Measurements from ENCODE around the gene LRRC51. TPM values are rescaled to one million over a fixed set of nuclear protein-coding genes. Genes with fewer than 3 reads are reported as not detected.
A peak's percentile ranks its signal among the peaks of the same experiment; 100 is the strongest.
"Not testable (repeated sequence)": the region's sequence is repeated elsewhere in the genome, so short reads cannot be mapped to it uniquely, and the experiment has no call there.

LRRC51 gene
- total RNA-seq, 1 donor from 2014 or later: 14.8 TPM

DNA sequence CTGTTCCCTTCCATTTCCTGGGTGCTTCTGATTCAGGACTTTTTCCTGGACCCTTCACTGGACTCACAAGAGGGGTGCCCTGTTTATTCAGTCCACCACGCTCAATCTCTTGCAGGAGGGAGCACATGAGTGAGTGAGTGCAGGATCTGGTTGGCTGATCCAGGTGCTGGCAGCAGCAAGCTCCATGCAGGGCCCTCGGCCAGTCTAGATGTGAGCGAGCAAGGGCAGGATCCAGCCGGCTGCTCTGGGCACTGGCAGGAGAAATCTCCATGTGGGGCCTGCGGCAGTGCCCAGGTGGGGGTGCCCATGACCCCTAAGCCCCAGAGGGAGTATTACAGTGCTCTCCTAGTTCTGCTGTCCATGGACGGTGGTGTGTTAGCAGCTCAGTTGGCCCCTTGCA is 43.4 kb downstream of the LRRC51 start:
- Histone ChIP-seq H3K27me3 (ENCODE audit: low read depth) (no peaks in the 10 kb centered on the region), H3K9me3 (no peaks in the 10 kb centered on the region), H3K4me3 (no peak overlapping the region), H3K36me3 (no peaks in the 10 kb centered on the region), H3K27ac (no peak overlapping the region), H3K4me1 (no peaks in the 10 kb centered on the region)
- DNase-seq (no peak), ATAC-seq (peak in 1 of 2 donors; percentile 29)
- TF ChIP-seq, protein P1, sequence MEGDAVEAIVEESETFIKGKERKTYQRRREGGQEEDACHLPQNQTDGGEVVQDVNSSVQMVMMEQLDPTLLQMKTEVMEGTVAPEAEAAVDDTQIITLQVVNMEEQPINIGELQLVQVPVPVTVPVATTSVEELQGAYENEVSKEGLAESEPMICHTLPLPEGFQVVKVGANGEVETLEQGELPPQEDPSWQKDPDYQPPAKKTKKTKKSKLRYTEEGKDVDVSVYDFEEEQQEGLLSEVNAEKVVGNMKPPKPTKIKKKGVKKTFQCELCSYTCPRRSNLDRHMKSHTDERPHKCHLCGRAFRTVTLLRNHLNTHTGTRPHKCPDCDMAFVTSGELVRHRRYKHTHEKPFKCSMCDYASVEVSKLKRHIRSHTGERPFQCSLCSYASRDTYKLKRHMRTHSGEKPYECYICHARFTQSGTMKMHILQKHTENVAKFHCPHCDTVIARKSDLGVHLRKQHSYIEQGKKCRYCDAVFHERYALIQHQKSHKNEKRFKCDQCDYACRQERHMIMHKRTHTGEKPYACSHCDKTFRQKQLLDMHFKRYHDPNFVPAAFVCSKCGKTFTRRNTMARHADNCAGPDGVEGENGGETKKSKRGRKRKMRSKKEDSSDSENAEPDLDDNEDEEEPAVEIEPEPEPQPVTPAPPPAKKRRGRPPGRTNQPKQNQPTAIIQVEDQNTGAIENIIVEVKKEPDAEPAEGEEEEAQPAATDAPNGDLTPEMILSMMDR (IDR thresholded peaks at IDR 0.05): no peak
- intact Hi-C loops (cut with DNase I): no loop called here

DNA sequence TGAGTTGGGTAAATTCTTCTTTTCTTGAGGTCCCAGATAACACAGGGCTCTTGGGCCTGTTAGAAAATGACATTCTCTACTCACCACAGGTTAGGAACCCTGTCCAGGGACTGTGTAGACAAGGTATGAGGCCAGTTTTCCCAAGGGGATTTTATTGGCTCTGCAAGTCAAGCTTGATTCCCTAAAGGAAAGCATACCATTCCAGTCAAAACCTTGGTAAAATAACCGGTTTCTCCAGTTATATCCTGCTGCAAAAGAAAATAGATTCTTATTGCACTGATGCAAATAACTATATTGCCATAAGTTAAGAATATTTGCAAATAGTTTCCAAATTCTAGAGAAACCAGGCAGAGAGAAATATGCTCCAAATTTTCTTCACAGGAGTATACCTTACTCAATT is 45.3 kb downstream of the LRRC51 start:
- no peak for ATAC-seq
- intact Hi-C loops (cut with DNase I): no loop called here

DNA sequence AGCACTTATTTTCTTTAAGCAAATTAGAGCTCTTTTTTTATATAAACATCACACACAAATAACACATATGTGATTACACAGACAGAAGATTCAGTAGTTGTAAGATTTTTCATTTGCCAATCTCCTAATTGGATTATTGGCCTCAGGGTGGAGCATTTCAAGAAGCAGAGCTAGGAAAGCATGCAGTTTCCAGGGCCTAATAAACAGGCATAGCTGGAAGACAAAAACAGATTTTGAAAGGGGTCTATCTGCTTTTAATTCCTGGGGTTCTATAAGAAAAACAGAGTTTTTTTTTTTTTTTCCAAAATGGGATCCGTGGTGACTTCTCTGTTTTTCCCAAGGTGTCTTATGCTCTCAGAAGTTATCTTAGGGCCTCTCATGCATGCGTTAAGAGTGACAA is 47.3 kb downstream of the LRRC51 start:
- Histone ChIP-seq H3K27me3 (ENCODE audit: low read depth) (no peaks in the 10 kb centered on the region), H3K4me1 (no peaks in the 10 kb centered on the region), H3K9me3 (no peaks in the 10 kb centered on the region), H3K4me3 (no peak overlapping the region), H3K27ac (no peak overlapping the region), H3K36me3 (no peaks in the 10 kb centered on the region)
- intact Hi-C loops (cut with DNase I): no loop called here
- ATAC-seq (no peak), DNase-seq (no peak)
- TF ChIP-seq, protein P1 (IDR thresholded peaks at IDR 0.05): no peak

More for the DNA sequence above, 45.3 kb downstream of the LRRC51 start:
- TF ChIP-seq, protein P1 (IDR thresholded peaks at IDR 0.05): no peak
- no peaks in the 10 kb centered on the region for H3K27me3 ChIP-seq (ENCODE audit: low read depth)
- no peak for DNase-seq
- H3K27ac ChIP-seq: no peak overlapping the region
- H3K4me1 ChIP-seq: no peaks in the 10 kb centered on the region
- no peak overlapping the region for H3K4me3 ChIP-seq
- H3K36me3 ChIP-seq: no peaks in the 10 kb centered on the region
- no peaks in the 10 kb centered on the region for H3K9me3 ChIP-seq

DNA sequence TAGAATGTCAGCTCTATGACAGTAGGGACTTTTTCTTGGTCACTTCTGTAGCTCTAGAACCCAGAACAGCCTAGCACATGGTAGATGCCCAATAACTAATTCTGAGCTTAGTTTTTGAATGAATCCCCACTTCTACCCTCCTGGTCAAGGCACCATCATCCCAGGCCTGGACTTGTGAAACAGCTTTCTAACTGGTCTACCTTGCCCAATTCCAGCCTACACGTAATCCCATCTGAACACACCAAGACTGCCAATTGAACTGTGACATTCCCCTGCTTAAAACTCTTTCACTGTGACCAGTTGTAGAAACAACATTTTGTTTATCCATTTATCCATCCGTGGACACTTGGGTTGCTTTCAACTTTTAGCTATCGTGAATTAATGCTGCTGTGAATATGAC is 48.7 kb downstream of the LRRC51 start:
- no peaks in the 10 kb centered on the region for H3K36me3 ChIP-seq
- DNase-seq: no peak
- no peak overlapping the region for H3K4me3 ChIP-seq
- TF ChIP-seq, protein P1 (IDR thresholded peaks at IDR 0.05): no peak
- H3K27ac ChIP-seq: no peak overlapping the region
- no peaks in the 10 kb centered on the region for H3K27me3 ChIP-seq (ENCODE audit: low read depth)
- no peak for ATAC-seq
- no peaks in the 10 kb centered on the region for H3K9me3 ChIP-seq
- intact Hi-C loops (cut with DNase I): no loop called here
- no peaks in the 10 kb centered on the region for H3K4me1 ChIP-seq

DNA sequence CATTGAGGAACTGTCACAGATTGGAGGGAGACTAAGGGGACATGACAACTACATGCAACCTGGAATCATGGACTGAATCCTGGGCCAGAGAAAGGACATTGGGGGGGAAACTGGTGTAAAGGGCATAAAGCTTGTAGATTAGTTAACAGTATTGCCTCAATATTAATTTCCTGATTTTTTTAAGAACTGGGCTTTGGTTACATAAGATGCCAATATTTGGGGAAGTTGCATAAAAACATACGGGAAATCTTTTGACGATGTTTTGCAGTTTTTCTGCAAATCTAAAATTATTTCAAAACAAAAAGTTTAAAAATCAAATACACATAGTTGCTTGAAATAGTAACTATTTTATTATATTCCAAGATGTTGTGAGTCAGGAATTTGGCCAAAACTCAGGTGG is 52.0 kb downstream of the LRRC51 start:
- intact Hi-C loops (cut with DNase I): no loop called here
- H3K27ac ChIP-seq: peak overlapping the region; percentile 13
- TF ChIP-seq, protein P1 (IDR thresholded peaks at IDR 0.05): no peak
- H3K9me3 ChIP-seq: no peaks in the 10 kb centered on the region
- no peaks in the 10 kb centered on the region for H3K36me3 ChIP-seq
- H3K4me1 ChIP-seq: no peaks in the 10 kb centered on the region
- DNase-seq (no peak), ATAC-seq (peak in 1 of 2 donors; percentile 39)
- H3K4me3 ChIP-seq: no peak overlapping the region
- H3K27me3 ChIP-seq (ENCODE audit: low read depth): no peaks in the 10 kb centered on the region

DNA sequence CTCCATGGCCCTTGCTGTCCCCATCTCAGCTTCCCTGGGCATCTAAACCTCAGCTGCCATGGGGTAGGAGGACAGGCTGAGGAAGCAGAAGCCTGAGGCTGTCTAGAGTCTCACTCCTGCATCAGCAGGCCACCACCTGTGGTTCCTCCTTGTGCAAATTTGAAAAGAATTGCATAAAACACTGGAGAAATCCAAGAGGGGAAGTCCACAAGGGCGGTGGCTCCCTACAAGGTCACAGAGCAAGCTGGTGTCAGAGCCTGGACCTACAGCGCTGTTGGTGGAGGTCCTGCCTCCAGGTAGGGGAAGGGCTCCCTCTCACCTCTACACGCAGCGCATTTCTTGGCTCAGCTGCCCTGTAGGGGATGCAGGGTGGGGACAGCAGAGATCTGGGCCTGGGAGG is 54.8 kb downstream of the LRRC51 start, which contains the start of gene FOLR3:
FOLR3 (plus strand) TSS at position 253 of the 400 bp plus-strand sequence. CDS start 228 bp downstream, outside the sequence.
- ATAC-seq (peak; percentile 46 to 71), DNase-seq (peak; percentile 75)
- H3K9me3 ChIP-seq; H3K27ac ChIP-seq; H3K4me1 ChIP-seq; H3K36me3 ChIP-seq; intact Hi-C loops (cut with DNase I); H3K4me3 ChIP-seq; H3K27me3 ChIP-seq (ENCODE audit: low read depth): not testable (repeated sequence)

All from lower lobe of right lung (tissue), 2 donors.